ENCODE results near the gene ACAD10.

ACAD10 gene

DNA sequence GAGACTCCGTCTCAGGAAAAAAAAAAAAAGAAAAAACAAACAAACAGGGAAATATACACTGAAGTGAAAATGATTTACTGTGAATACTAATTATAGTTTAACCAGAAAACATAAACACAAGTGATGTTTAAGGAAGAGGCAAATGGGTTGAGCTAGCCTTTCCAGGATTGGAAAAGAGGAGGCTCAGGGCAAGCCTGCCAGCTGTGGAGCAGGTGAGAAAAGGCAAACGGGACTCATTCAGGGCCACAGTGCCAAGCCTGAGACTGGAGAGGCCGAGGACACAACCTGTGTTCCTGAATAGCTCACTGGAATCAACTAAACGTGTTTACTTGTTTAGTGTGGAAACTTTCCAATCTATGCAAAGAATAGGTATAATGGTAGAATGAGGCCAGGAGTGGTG is 120.5 kb downstream of the ACAD10 start:
- Histone ChIP-seq H3K9ac (ENCODE audit: low read length) (no peak overlapping the region), H3K56ac (ENCODE audit: low read length) (no peak overlapping the region), H3K4me2 (ENCODE audit: low read length) (no peak overlapping the region), H3K18ac (ENCODE audit: low read length) (no peak overlapping the region), H3K79me2 (ENCODE audit: control insufficient read depth, insufficient read depth, low read length) (no peaks in the 10 kb centered on the region), H2AK5ac (ENCODE audit: low read length) (no peak overlapping the region), H2BK120ac (ENCODE audit: low read depth, low read length) (no peak overlapping the region), H2BK5ac (ENCODE audit: low read length) (no peak overlapping the region), H3K23ac (ENCODE audit: low read length) (no peak overlapping the region), H4K8ac (ENCODE audit: low read depth, low read length) (no peak overlapping the region), H4K5ac (ENCODE audit: low read length) (no peak overlapping the region), H3K27me3 (ENCODE audit: insufficient read depth, low read length, poor library complexity) (no peaks in the 10 kb centered on the region), H3K4ac (ENCODE audit: low read depth, low read length) (no peak overlapping the region), H3K4me3 (ENCODE audit: low read length) (no peak overlapping the region), H3K4me1 (ENCODE audit: control insufficient read depth, low read depth, low read length) (no peaks in the 10 kb centered on the region), H2BK15ac (replicated peaks; ENCODE audit: low read depth) (no peak overlapping the region), H3K36me3 (ENCODE audit: control insufficient read depth, insufficient read depth, low read length) (peaks cover 2% of the 10 kb centered on the region), H3K27ac (ENCODE audit: low read depth, low read length) (no peak overlapping the region), H3K79me1 (ENCODE audit: low read length) (no peaks in the 10 kb centered on the region)
- WGBS (ENCODE audit: extremely low coverage, insufficient coverage, low lambda C conversion rate): no CpG with 5 or more reads among the region's 4 CpGs
- DNase-seq: no peak

Small RNA genes lying within 50 kb of the gene (small RNA-seq; reads per million reads assigned to genes)
- 1.3 reads per million for gene MIR6761 (ENCODE audit: insufficient read depth)

Measured in mesendoderm (in vitro differentiated cells).